Stomach smooth muscle (tissue), 2 donors: ENCODE measurements around the gene RGS4.

Source experiments
- H3K27ac ChIP-seq: one replicate; pipeline ENCODE4 v1.7.0; 2013; ENCODE audit warnings: mild to moderate bottlenecking, low read length, inconsistent platforms
- H3K27me3 ChIP-seq, 2 donors: one replicate each; pipeline ENCODE4 v1.7.0; 2013; ENCODE audit warnings: low read length in 2 of 2; ENCODE audit not compliant: insufficient read depth in 2 of 2, control insufficient read depth in 1 of 2
- H3K36me3 ChIP-seq, 2 donors: one replicate each; pipeline ENCODE4 v1.7.0; 2013; ENCODE audit warnings: low read length in 2 of 2; ENCODE audit not compliant: control insufficient read depth in 2 of 2, insufficient read depth in 2 of 2
- H3K4me1 ChIP-seq: one replicate; pipeline ENCODE4 v1.7.0; 2013; ENCODE audit warnings: low read length; ENCODE audit not compliant: control insufficient read depth, insufficient read depth
- H3K4me3 ChIP-seq, 2 donors: one replicate each; pipeline ENCODE4 v1.7.0; 2013; ENCODE audit warnings: low read length in 2 of 2
- H3K9ac ChIP-seq, 2 donors: one replicate each; pipeline ENCODE4 v1.7.0; 2013; ENCODE audit warnings: low read length in 2 of 2, mild to moderate bottlenecking in 1 of 2
- H3K9me3 ChIP-seq, 2 donors: one replicate each; pipeline ENCODE4 v1.7.0; 2013; ENCODE audit warnings: low read length in 2 of 2; ENCODE audit not compliant: control insufficient read depth in 2 of 2
- donor health status: healthy.
- donor health status: Pancreatic carcinoma.

RGS4 gene

GRCh38 chr1:163095213-163095612, 26.1 kb downstream of the RGS4 start:
- H3K36me3 ChIP-seq, result no peaks in the 10 kb centered on the region
- no peak overlapping the region for H3K27ac ChIP-seq
- no peaks in the 10 kb centered on the region for H3K9me3 ChIP-seq
- H3K4me1 ChIP-seq, result no peaks in the 10 kb centered on the region
- no peak overlapping the region for H3K9ac ChIP-seq
- H3K4me3 ChIP-seq, result no peak overlapping the region
- no peaks in the 10 kb centered on the region for H3K27me3 ChIP-seq

GRCh38 chr1:163102590-163102989, 33.4 kb downstream of the RGS4 start:
- Histone ChIP-seq H3K27me3 (no peaks in the 10 kb centered on the region), H3K4me1 (peaks cover 2% of the 10 kb centered on the region), H3K27ac (no peak overlapping the region), H3K4me3 (no peak overlapping the region), H3K9ac (no peak overlapping the region), H3K9me3 (no peaks in the 10 kb centered on the region), H3K36me3 (no peaks in the 10 kb centered on the region)

GRCh38 chr1:163104385-163105099, 35.4 kb downstream of the RGS4 start:
- Histone ChIP-seq H3K9ac (no peak overlapping the region), H3K27ac (peak overlapping the region; percentile 61), H3K36me3 (no peaks in the 10 kb centered on the region), H3K4me3 (no peak overlapping the region), H3K4me1 (peaks cover 2% of the 10 kb centered on the region), H3K27me3 (no peaks in the 10 kb centered on the region), H3K9me3 (no peaks in the 10 kb centered on the region)

DNA sequence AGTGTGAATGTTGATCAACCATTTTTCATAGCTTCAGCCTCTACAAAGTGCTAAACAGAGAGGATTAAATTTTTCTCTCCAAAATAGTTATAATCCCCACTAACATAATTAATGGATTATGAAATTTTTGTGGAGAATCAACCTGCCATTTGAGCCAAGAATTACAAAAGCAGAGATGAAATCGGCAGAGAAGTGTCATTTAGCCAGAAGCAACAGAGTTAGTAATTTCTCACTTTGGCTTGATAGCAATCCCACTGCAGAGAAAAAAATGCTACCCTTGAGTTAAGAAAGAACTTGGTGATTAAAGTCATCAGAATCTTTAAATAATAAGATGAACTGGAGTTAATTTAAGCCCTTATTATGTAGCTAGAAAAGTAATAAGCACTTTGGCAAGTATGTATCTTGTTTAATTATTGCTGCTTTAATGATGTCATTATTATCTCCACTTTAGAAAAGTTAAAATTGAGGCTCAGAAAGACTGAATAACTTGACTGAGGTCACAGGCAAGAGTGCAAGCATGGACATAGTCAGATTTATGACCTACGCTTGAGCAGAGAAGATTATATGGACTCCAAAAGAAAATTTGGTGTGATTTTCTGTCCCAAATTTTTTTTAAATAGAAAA, 37.3 kb downstream of the RGS4 start:
- H3K27ac ChIP-seq, result no peak overlapping the region
- no peak overlapping the region for H3K4me3 ChIP-seq
- H3K36me3 ChIP-seq, result no peaks in the 10 kb centered on the region

GRCh38 chr1:163107655-163108054, 38.5 kb downstream of the RGS4 start:
- Histone ChIP-seq H3K4me1 (no peaks in the 10 kb centered on the region), H3K27ac (no peak overlapping the region), H3K9ac (no peak overlapping the region), H3K27me3 (no peaks in the 10 kb centered on the region), H3K9me3 (no peaks in the 10 kb centered on the region), H3K36me3 (no peaks in the 10 kb centered on the region), H3K4me3 (no peak overlapping the region)

More for the DNA sequence above, 37.3 kb downstream of the RGS4 start:
- no peaks in the 10 kb centered on the region for H3K27me3 ChIP-seq
- no peak overlapping the region for H3K9ac ChIP-seq
- peaks cover 2% of the 10 kb centered on the region for H3K4me1 ChIP-seq
- no peaks in the 10 kb centered on the region for H3K9me3 ChIP-seq

DNA sequence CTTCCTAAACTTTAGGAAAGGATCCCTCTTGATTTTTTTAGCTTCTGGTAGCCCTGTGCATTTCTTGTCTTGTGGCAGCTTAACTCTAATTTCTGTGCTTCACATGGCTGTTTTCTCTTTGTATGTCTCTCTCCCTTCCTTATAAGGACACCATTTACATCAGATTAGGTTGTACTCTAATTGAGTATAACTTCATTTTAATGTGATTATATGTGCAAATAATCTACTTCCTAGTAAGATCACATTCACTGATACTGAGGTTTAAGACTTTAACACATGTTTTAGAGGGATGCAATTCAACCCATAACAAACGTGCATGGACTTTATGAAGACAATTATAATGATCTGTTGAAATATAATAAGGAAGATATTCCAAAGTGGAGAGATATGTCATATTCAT, 46.7 kb downstream of the RGS4 start:
- H3K9ac ChIP-seq, result no peak overlapping the region
- no peak overlapping the region for H3K27ac ChIP-seq
- H3K27me3 ChIP-seq, result no peaks in the 10 kb centered on the region
- no peak overlapping the region for H3K4me3 ChIP-seq
- no peaks in the 10 kb centered on the region for H3K36me3 ChIP-seq
- H3K9me3 ChIP-seq, result no peaks in the 10 kb centered on the region
- no peaks in the 10 kb centered on the region for H3K4me1 ChIP-seq

- Histone ChIP-seq H3K4me1 (peaks cover 2% of the 10 kb centered on the region), H3K36me3 (no peaks in the 10 kb centered on the region), H3K9me3 (no peaks in the 10 kb centered on the region), H3K27ac (no peak overlapping the region), H3K4me3 (no peak overlapping the region), H3K27me3 (no peaks in the 10 kb centered on the region), H3K9ac (no peak overlapping the region)
Measured at GRCh38 chr1:163119707-163120106, 50.5 kb downstream of the RGS4 start.

- Histone ChIP-seq H3K9me3 (no peaks in the 10 kb centered on the region), H3K36me3 (no peaks in the 10 kb centered on the region), H3K4me1 (peaks cover 5% of the 10 kb centered on the region), H3K27ac (no peak overlapping the region), H3K27me3 (no peaks in the 10 kb centered on the region), H3K4me3 (no peak overlapping the region), H3K9ac (no peak overlapping the region)
Measured at GRCh38 chr1:163120372-163120771, 51.2 kb downstream of the RGS4 start.

DNA sequence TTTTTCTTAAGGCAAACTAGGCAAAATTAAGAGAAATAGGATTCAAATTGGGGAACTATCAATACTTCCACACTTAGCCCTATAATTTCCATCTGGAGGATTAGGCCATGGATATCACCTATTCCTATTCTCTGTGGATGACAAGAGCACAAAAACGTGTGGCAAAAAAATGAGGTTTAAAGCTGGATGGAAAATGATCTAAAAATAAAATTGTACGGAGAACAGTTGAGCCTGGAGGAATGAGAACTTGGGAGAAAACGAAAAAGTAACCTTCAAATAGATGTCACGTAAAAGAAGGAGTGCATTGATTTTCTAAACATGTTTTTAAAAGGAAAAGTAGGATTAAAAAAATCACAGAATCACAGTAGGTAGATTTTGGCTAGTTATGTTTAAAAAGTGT, 55.7 kb downstream of the RGS4 start:
- H3K4me3 ChIP-seq, result peak overlapping the region in 1 of 2 donors; percentile 1
- no peaks in the 10 kb centered on the region for H3K36me3 ChIP-seq
- no peaks in the 10 kb centered on the region for H3K9me3 ChIP-seq
- H3K27me3 ChIP-seq, result no peaks in the 10 kb centered on the region
- peaks cover 14% of the 10 kb centered on the region for H3K4me1 ChIP-seq
- peak overlapping the region; percentile 53 for H3K27ac ChIP-seq
- no peak overlapping the region for H3K9ac ChIP-seq
